ENCODE results near the gene POU2AF1.

POU2AF1 gene

DNA sequence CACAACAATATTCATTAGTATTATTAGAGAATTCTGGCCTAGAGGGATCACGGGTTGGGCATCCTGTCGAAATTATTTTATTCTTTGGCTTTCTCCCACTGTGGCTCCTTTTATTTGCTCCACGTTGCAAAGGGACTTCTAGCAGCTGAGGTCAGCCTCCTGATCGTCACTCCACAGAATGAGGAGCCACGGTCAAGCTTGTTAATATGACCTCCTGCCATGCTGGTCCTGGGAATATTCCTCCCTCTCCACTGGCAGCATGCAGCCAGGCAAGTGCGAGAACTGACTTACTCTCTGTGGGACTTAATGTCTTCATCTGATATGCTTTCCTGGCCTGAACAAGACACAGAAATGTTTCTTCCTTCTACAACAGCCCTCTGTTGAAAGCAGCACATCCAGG, 59.8 kb downstream of the POU2AF1 start:
- Histone ChIP-seq H2BK5ac (ENCODE audit: low read length) (no peak overlapping the region), H3K79me1 (ENCODE audit: low read length) (no peaks in the 10 kb centered on the region), H3K36me3 (ENCODE audit: control insufficient read depth, insufficient read depth, low read length) (no peaks in the 10 kb centered on the region), H3K4ac (ENCODE audit: low read depth, low read length) (no peak overlapping the region), H3K4me3 (ENCODE audit: low read length) (no peak overlapping the region), H3K23ac (ENCODE audit: low read length) (no peak overlapping the region), H3K56ac (ENCODE audit: low read length) (no peak overlapping the region), H3K4me2 (ENCODE audit: low read length) (no peak overlapping the region), H3K4me1 (ENCODE audit: control insufficient read depth, low read depth, low read length) (no peaks in the 10 kb centered on the region), H2BK15ac (replicated peaks; ENCODE audit: low read depth) (no peak overlapping the region), H4K5ac (ENCODE audit: low read length) (no peak overlapping the region), H3K27me3 (ENCODE audit: insufficient read depth, low read length, poor library complexity) (no peaks in the 10 kb centered on the region), H2BK120ac (ENCODE audit: low read depth, low read length) (no peak overlapping the region), H2AK5ac (ENCODE audit: low read length) (no peak overlapping the region), H3K79me2 (ENCODE audit: control insufficient read depth, insufficient read depth, low read length) (no peaks in the 10 kb centered on the region), H3K9ac (ENCODE audit: low read length) (no peak overlapping the region), H4K8ac (ENCODE audit: low read depth, low read length) (no peak overlapping the region), H3K18ac (ENCODE audit: low read length) (no peak overlapping the region), H3K27ac (ENCODE audit: low read depth, low read length) (no peak overlapping the region)
- no peak for DNase-seq
- WGBS (ENCODE audit: extremely low coverage, insufficient coverage, low lambda C conversion rate), result no CpG with 5 or more reads among the region's 6 CpGs

DNA sequence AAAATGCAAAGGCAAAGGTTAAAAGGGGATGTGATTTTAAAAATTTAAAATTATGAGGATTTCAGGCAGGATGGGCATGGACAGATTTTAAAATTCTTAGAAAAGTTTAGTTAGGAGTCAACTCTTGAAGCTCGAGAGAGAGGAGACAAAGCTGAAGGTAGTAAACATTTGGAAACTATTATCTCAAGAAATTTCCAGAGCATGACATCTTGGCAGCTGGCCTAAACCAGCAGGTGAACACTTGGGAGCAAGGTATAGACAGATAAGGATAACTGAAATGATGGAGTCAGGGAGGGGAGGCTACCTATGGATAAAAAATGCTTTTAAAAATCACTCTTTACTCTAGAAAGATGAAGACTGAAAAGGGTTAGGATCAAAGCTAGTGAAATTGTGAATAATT, 67.0 kb downstream of the POU2AF1 start:
- no peak overlapping the region for H4K5ac ChIP-seq (ENCODE audit: low read length)
- H3K36me3 ChIP-seq (ENCODE audit: control insufficient read depth, insufficient read depth, low read length), result no peaks in the 10 kb centered on the region
- no peaks in the 10 kb centered on the region for H3K79me1 ChIP-seq (ENCODE audit: low read length)
- H4K8ac ChIP-seq (ENCODE audit: low read depth, low read length), result no peak overlapping the region
- no peak overlapping the region for H3K4me3 ChIP-seq (ENCODE audit: low read length)
- H2AK5ac ChIP-seq (ENCODE audit: low read length), result no peak overlapping the region
- no peak overlapping the region for H3K4me2 ChIP-seq (ENCODE audit: low read length)
- no peak for DNase-seq
- no peak overlapping the region for H3K23ac ChIP-seq (ENCODE audit: low read length)
- H3K4me1 ChIP-seq (ENCODE audit: control insufficient read depth, low read depth, low read length), result no peaks in the 10 kb centered on the region
- no peak overlapping the region for H3K18ac ChIP-seq (ENCODE audit: low read length)
- H2BK5ac ChIP-seq (ENCODE audit: low read length), result no peak overlapping the region
- H3K79me2 ChIP-seq (ENCODE audit: control insufficient read depth, insufficient read depth, low read length), result no peaks in the 10 kb centered on the region
- no peak overlapping the region for H2BK15ac ChIP-seq (replicated peaks; ENCODE audit: low read depth)
- no peak overlapping the region for H3K9ac ChIP-seq (ENCODE audit: low read length)
- no peak overlapping the region for H3K27ac ChIP-seq (ENCODE audit: low read depth, low read length)
- no peak overlapping the region for H3K56ac ChIP-seq (ENCODE audit: low read length)
- H2BK120ac ChIP-seq (ENCODE audit: low read depth, low read length), result no peak overlapping the region
- H3K4ac ChIP-seq (ENCODE audit: low read depth, low read length), result no peak overlapping the region
- no CpG with 5 or more reads among the region's 1 CpG for WGBS (ENCODE audit: extremely low coverage, insufficient coverage, low lambda C conversion rate)
- no peaks in the 10 kb centered on the region for H3K27me3 ChIP-seq (ENCODE audit: insufficient read depth, low read length, poor library complexity)

DNA sequence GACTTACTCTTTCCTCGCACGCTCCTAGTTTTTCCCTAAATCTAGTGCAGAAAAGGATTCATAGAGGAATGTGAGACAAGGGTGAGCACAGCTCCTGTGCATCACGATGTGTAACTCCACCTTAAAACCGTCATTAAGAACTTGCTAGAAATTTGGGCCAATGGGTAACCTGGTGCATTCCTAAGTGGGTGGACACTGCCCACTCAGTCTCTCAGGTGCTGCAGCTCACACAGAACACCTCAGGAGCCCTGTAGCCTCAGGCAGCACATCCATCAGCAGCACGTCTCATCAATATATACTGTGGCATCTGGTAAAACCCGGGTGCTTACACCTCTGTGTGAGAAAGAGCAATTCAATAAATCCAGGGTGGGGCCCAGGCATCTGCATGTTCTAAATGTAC, 68.4 kb downstream of the POU2AF1 start:
- DNase-seq, result no peak

DNA sequence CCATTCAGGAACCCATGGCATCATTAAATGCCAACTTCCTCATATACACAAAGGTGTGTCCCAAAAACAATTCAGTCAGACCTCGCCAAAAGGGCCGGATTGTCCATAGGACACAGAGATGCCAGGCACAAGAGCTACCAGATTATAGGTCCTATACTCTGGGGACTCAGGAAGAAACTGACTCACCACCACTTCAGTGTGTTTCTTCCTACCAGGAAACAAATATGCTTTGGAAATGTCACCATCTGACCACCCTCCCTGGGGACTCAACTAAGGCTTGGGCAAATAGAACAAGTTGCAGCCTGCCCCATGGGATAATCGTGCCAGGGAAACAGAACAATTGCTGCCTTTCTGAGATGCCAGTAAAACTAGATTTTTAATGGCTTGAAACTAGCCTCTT, 69.0 kb downstream of the POU2AF1 start:
- no peak overlapping the region for H3K56ac ChIP-seq (ENCODE audit: low read length)
- H3K27ac ChIP-seq (ENCODE audit: low read depth, low read length), result no peak overlapping the region
- H3K27me3 ChIP-seq (ENCODE audit: insufficient read depth, low read length, poor library complexity), result no peaks in the 10 kb centered on the region
- H2BK5ac ChIP-seq (ENCODE audit: low read length), result no peak overlapping the region
- DNase-seq, result no peak
- no peaks in the 10 kb centered on the region for H3K79me1 ChIP-seq (ENCODE audit: low read length)
- no peak overlapping the region for H2AK5ac ChIP-seq (ENCODE audit: low read length)
- no peak overlapping the region for H3K23ac ChIP-seq (ENCODE audit: low read length)
- H3K4me3 ChIP-seq (ENCODE audit: low read length), result no peak overlapping the region
- no peak overlapping the region for H3K4me2 ChIP-seq (ENCODE audit: low read length)
- no peak overlapping the region for H3K9ac ChIP-seq (ENCODE audit: low read length)
- no CpG with 5 or more reads among the region's 3 CpGs for WGBS (ENCODE audit: extremely low coverage, insufficient coverage, low lambda C conversion rate)
- H3K36me3 ChIP-seq (ENCODE audit: control insufficient read depth, insufficient read depth, low read length), result no peaks in the 10 kb centered on the region
- H2BK15ac ChIP-seq (replicated peaks; ENCODE audit: low read depth), result no peak overlapping the region
- H3K4me1 ChIP-seq (ENCODE audit: control insufficient read depth, low read depth, low read length), result no peaks in the 10 kb centered on the region
- H4K8ac ChIP-seq (ENCODE audit: low read depth, low read length), result no peak overlapping the region
- no peak overlapping the region for H2BK120ac ChIP-seq (ENCODE audit: low read depth, low read length)
- no peaks in the 10 kb centered on the region for H3K79me2 ChIP-seq (ENCODE audit: control insufficient read depth, insufficient read depth, low read length)
- H3K18ac ChIP-seq (ENCODE audit: low read length), result no peak overlapping the region
- no peak overlapping the region for H4K5ac ChIP-seq (ENCODE audit: low read length)
- no peak overlapping the region for H3K4ac ChIP-seq (ENCODE audit: low read depth, low read length)

More for the DNA sequence above, 68.4 kb downstream of the POU2AF1 start:
- H3K36me3 ChIP-seq (ENCODE audit: control insufficient read depth, insufficient read depth, low read length), result no peaks in the 10 kb centered on the region
- H3K79me1 ChIP-seq (ENCODE audit: low read length), result no peaks in the 10 kb centered on the region
- H3K4me1 ChIP-seq (ENCODE audit: control insufficient read depth, low read depth, low read length), result no peaks in the 10 kb centered on the region
- H3K56ac ChIP-seq (ENCODE audit: low read length), result no peak overlapping the region
- WGBS (ENCODE audit: extremely low coverage, insufficient coverage, low lambda C conversion rate), result no CpG with 5 or more reads among the region's 6 CpGs
- no peaks in the 10 kb centered on the region for H3K79me2 ChIP-seq (ENCODE audit: control insufficient read depth, insufficient read depth, low read length)
- no peak overlapping the region for H2BK120ac ChIP-seq (ENCODE audit: low read depth, low read length)
- no peak overlapping the region for H3K4me2 ChIP-seq (ENCODE audit: low read length)
- H3K4ac ChIP-seq (ENCODE audit: low read depth, low read length), result no peak overlapping the region
- no peak overlapping the region for H2AK5ac ChIP-seq (ENCODE audit: low read length)
- H3K27ac ChIP-seq (ENCODE audit: low read depth, low read length), result no peak overlapping the region
- H3K9ac ChIP-seq (ENCODE audit: low read length), result no peak overlapping the region
- no peak overlapping the region for H2BK5ac ChIP-seq (ENCODE audit: low read length)
- no peak overlapping the region for H4K8ac ChIP-seq (ENCODE audit: low read depth, low read length)
- no peaks in the 10 kb centered on the region for H3K27me3 ChIP-seq (ENCODE audit: insufficient read depth, low read length, poor library complexity)
- no peak overlapping the region for H3K18ac ChIP-seq (ENCODE audit: low read length)
- H3K4me3 ChIP-seq (ENCODE audit: low read length), result no peak overlapping the region
- no peak overlapping the region for H3K23ac ChIP-seq (ENCODE audit: low read length)
- H2BK15ac ChIP-seq (replicated peaks; ENCODE audit: low read depth), result no peak overlapping the region
- H4K5ac ChIP-seq (ENCODE audit: low read length), result no peak overlapping the region

DNA sequence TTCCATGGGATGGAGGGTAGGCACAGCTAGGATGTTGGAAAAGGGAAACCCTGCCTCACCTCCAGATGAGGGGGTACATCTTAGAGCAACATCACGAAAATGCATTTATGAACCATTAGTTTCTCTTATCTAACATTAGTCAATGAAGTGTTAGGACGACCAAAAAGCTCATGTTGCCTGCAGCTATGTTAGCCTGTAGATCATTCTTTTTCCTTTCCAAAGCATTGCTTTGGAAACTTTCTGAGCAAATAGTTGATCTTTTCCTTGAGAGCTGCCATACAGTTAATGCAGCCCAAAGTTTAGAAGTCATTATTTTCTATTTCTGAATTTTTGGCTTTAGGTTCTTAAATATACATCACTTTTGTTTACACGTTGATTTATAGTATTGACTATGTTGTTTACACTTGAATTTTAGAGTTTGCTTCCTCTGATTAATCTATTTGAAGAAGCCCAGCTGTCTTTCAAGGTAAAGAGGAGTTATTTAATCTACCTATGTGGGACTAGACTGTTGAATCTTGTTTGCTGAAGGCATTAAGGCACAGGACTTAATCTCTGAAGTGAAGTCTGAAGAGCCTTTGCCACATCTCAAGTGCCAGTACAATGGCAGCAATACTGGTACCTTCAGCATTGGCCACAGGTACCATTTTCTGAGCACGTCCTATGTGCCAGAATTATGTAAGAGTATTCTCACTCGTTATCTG, 69.7 kb downstream of the POU2AF1 start:
- Histone ChIP-seq H3K27me3 (ENCODE audit: insufficient read depth, low read length, poor library complexity) (no peaks in the 10 kb centered on the region), H2BK15ac (replicated peaks; ENCODE audit: low read depth) (no peak overlapping the region), H3K27ac (ENCODE audit: low read depth, low read length) (no peak overlapping the region), H3K4me1 (ENCODE audit: control insufficient read depth, low read depth, low read length) (no peaks in the 10 kb centered on the region), H2AK5ac (ENCODE audit: low read length) (no peak overlapping the region), H2BK120ac (ENCODE audit: low read depth, low read length) (no peak overlapping the region), H3K56ac (ENCODE audit: low read length) (no peak overlapping the region), H3K4me3 (ENCODE audit: low read length) (no peak overlapping the region), H3K36me3 (ENCODE audit: control insufficient read depth, insufficient read depth, low read length) (no peaks in the 10 kb centered on the region), H3K23ac (ENCODE audit: low read length) (no peak overlapping the region), H3K18ac (ENCODE audit: low read length) (no peak overlapping the region), H3K4me2 (ENCODE audit: low read length) (no peak overlapping the region), H3K79me1 (ENCODE audit: low read length) (no peaks in the 10 kb centered on the region), H3K4ac (ENCODE audit: low read depth, low read length) (no peak overlapping the region), H3K9ac (ENCODE audit: low read length) (no peak overlapping the region), H3K79me2 (ENCODE audit: control insufficient read depth, insufficient read depth, low read length) (no peaks in the 10 kb centered on the region), H2BK5ac (ENCODE audit: low read length) (no peak overlapping the region), H4K5ac (ENCODE audit: low read length) (no peak overlapping the region), H4K8ac (ENCODE audit: low read depth, low read length) (no peak overlapping the region)
- DNase-seq, result no peak
- no CpG with 5 or more reads among the region's 5 CpGs for WGBS (ENCODE audit: extremely low coverage, insufficient coverage, low lambda C conversion rate)

DNA sequence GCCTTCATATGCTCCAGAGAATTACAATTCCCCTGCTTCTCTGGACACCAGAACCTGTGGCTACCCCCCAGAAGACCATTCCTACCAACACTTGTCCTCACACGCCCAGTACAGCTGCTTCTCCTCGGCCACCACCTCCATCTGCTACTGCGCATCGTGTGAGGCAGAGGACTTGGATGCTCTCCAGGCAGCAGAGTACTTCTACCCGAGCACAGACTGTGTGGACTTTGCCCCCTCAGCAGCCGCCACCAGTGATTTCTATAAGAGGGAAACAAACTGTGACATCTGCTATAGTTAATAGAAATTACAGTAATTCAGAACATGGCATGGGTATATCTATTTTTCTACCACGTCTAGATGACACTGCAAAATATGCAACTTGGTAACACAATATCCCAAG, 70.9 kb downstream of the POU2AF1 start:
- Histone ChIP-seq H3K27ac (ENCODE audit: low read depth, low read length) (no peak overlapping the region), H2BK120ac (ENCODE audit: low read depth, low read length) (no peak overlapping the region), H3K4me1 (ENCODE audit: control insufficient read depth, low read depth, low read length) (no peaks in the 10 kb centered on the region), H4K8ac (ENCODE audit: low read depth, low read length) (no peak overlapping the region), H4K5ac (ENCODE audit: low read length) (no peak overlapping the region), H3K23ac (ENCODE audit: low read length) (no peak overlapping the region), H3K4ac (ENCODE audit: low read depth, low read length) (no peak overlapping the region), H3K18ac (ENCODE audit: low read length) (no peak overlapping the region), H3K9ac (ENCODE audit: low read length) (no peak overlapping the region), H3K56ac (ENCODE audit: low read length) (no peak overlapping the region), H3K27me3 (ENCODE audit: insufficient read depth, low read length, poor library complexity) (no peaks in the 10 kb centered on the region), H3K4me2 (ENCODE audit: low read length) (no peak overlapping the region), H3K4me3 (ENCODE audit: low read length) (no peak overlapping the region), H2BK5ac (ENCODE audit: low read length) (no peak overlapping the region), H2BK15ac (replicated peaks; ENCODE audit: low read depth) (no peak overlapping the region), H3K36me3 (ENCODE audit: control insufficient read depth, insufficient read depth, low read length) (no peaks in the 10 kb centered on the region), H3K79me2 (ENCODE audit: control insufficient read depth, insufficient read depth, low read length) (no peaks in the 10 kb centered on the region), H3K79me1 (ENCODE audit: low read length) (no peaks in the 10 kb centered on the region), H2AK5ac (ENCODE audit: low read length) (no peak overlapping the region)
- DNase-seq, result no peak
- no CpG with 5 or more reads among the region's 7 CpGs for WGBS (ENCODE audit: extremely low coverage, insufficient coverage, low lambda C conversion rate)
